ENCODE results near the gene ADGRA1.

Gene ADGRA1

DNA sequence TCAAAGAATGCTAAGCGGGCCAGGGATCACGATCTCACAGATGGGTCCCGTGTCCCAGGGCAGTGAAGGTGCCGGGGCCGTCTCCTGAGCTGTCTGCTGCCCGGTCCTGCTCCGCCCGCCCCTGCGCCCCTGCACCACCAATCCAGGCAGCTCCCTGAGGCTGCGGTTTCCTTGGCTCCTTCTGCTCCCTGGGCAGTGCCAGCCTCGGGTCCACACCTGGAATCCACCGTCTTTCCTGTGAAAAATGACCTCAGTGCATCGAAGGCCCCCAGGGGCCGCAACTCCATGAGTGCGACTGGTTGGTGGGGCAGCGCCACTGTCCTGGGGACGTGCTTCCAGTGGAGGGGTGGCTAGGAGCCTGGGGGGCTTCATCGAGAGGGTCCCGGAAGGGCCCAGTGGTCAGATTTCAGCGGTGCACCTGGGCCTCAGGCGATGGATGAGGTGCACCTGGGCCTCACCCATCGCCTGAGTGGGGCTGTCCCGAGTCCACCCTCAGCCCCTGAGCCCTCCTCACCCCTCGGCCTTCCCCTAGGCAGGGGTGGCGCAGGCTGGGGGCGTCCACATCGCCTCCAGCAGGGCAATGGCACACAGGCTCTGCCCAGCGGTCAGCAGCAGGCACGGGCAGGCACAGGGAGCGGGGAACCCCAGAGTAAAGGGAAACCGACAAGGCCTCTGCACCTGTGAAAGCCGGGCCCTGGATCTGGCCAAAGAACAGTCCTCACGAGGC, 27.2 kb downstream of the ADGRA1 start:
- H3K79me2 ChIP-seq (ENCODE audit: insufficient read depth, low read length) = no peaks in the 10 kb centered on the region
- no peaks in the 10 kb centered on the region for H3K9me3 ChIP-seq (ENCODE audit: insufficient read depth, low read length)
- H2AFZ ChIP-seq (ENCODE audit: low read depth, low read length, severe bottlenecking) = no peak overlapping the region
- H3K27me3 ChIP-seq (ENCODE audit: low read length) = no peaks in the 10 kb centered on the region
- no peak overlapping the region for H3K4me2 ChIP-seq (ENCODE audit: low read depth, low read length, poor library complexity, severe bottlenecking)
- no peak overlapping the region for H3K9ac ChIP-seq (ENCODE audit: low read length)
- no peak overlapping the region for H3K4me3 ChIP-seq (ENCODE audit: insufficient read depth, low read length, poor library complexity, severe bottlenecking)
- H3K36me3 ChIP-seq (ENCODE audit: low read length) = no peaks in the 10 kb centered on the region
- H3K27ac ChIP-seq (ENCODE audit: low read depth, low read length) = no peak overlapping the region
- H4K20me1 ChIP-seq (ENCODE audit: low read depth, low read length) = no peaks in the 10 kb centered on the region
- TF ChIP-seq CTCF (IDR thresholded peaks at IDR 0.05; ENCODE audit: insufficient read depth, low read length, poor library complexity, severe bottlenecking) (no peak), EZH2phosphoT487 (conservative IDR thresholded peaks at IDR 0.05; ENCODE audit: low read length) (no peak)
- no peaks in the 10 kb centered on the region for H3K9me2 ChIP-seq (replicated peaks; ENCODE audit: insufficient read depth, low read length)
- H3F3A ChIP-seq (ENCODE audit: insufficient read depth) = no peaks in the 10 kb centered on the region

DNA sequence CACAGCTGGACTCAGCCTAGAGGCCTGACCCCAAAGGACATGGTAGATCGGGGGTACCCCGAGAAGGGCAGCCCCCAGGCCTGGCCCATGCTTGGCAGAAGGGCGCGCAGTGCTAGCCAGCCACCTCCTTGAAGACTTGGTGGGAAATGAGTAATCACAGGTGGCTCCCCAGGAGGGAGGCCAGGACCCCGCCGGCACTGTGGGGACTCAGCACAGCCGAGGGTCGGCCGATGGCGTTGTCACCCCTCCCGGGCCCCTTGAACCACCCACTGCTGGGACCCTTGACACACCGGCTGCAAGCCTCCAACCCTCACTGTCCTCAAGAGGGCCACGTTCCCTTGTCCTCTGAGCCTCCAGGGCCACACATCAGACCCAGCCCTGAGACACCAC, 27.7 kb downstream of the ADGRA1 start:
- Histone ChIP-seq H4K20me1 (ENCODE audit: low read depth, low read length) (no peaks in the 10 kb centered on the region), H3K27ac (ENCODE audit: low read depth, low read length) (no peak overlapping the region), H3K4me3 (ENCODE audit: insufficient read depth, low read length, poor library complexity, severe bottlenecking) (no peak overlapping the region), H3K9me2 (replicated peaks; ENCODE audit: insufficient read depth, low read length) (no peaks in the 10 kb centered on the region), H3K9me3 (ENCODE audit: insufficient read depth, low read length) (no peaks in the 10 kb centered on the region), H3K4me2 (ENCODE audit: low read depth, low read length, poor library complexity, severe bottlenecking) (no peak overlapping the region), H3K79me2 (ENCODE audit: insufficient read depth, low read length) (no peaks in the 10 kb centered on the region), H3F3A (ENCODE audit: insufficient read depth) (no peaks in the 10 kb centered on the region), H2AFZ (ENCODE audit: low read depth, low read length, severe bottlenecking) (no peak overlapping the region), H3K27me3 (ENCODE audit: low read length) (no peaks in the 10 kb centered on the region), H3K9ac (ENCODE audit: low read length) (no peak overlapping the region), H3K36me3 (ENCODE audit: low read length) (no peaks in the 10 kb centered on the region)
- TF ChIP-seq CTCF (IDR thresholded peaks at IDR 0.05; ENCODE audit: insufficient read depth, low read length, poor library complexity, severe bottlenecking) (no peak), EZH2phosphoT487 (conservative IDR thresholded peaks at IDR 0.05; ENCODE audit: low read length) (no peak)

DNA sequence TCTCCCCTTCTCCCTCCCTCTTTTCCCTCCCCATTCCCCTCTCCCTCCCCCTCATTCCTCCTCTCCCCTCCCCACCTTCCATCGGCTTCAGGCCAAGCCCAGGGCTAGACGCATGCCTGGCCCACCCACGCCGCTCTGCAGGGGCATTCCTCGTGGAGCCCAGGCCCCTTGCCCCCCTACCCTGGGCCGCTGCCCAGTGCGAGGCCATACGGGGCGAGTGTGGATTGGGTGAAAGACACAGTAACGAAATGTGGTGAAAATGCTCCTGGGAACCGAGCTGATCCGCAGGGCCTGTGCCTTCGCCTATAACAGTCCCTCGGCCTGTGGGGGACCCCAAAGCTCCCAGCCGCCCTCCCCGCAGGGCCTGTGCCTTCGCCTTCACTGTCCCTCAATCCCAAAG, 28.3 kb downstream of the ADGRA1 start:
- no peaks in the 10 kb centered on the region for H3K79me2 ChIP-seq (ENCODE audit: insufficient read depth, low read length)
- no peak for TF ChIP-seq CTCF (IDR thresholded peaks at IDR 0.05; ENCODE audit: insufficient read depth, low read length, poor library complexity, severe bottlenecking)
- TF ChIP-seq EZH2phosphoT487 (conservative IDR thresholded peaks at IDR 0.05; ENCODE audit: low read length) = no peak
- H3K27ac ChIP-seq (ENCODE audit: low read depth, low read length) = no peak overlapping the region
- no peak overlapping the region for H3K9ac ChIP-seq (ENCODE audit: low read length)
- H3K4me3 ChIP-seq (ENCODE audit: insufficient read depth, low read length, poor library complexity, severe bottlenecking) = no peak overlapping the region
- H3F3A ChIP-seq (ENCODE audit: insufficient read depth) = no peaks in the 10 kb centered on the region
- no peaks in the 10 kb centered on the region for H3K27me3 ChIP-seq (ENCODE audit: low read length)
- H4K20me1 ChIP-seq (ENCODE audit: low read depth, low read length) = no peaks in the 10 kb centered on the region
- no peaks in the 10 kb centered on the region for H3K9me3 ChIP-seq (ENCODE audit: insufficient read depth, low read length)
- no peak overlapping the region for H2AFZ ChIP-seq (ENCODE audit: low read depth, low read length, severe bottlenecking)
- no peaks in the 10 kb centered on the region for H3K9me2 ChIP-seq (replicated peaks; ENCODE audit: insufficient read depth, low read length)
- no peak overlapping the region for H3K4me2 ChIP-seq (ENCODE audit: low read depth, low read length, poor library complexity, severe bottlenecking)
- H3K36me3 ChIP-seq (ENCODE audit: low read length) = no peaks in the 10 kb centered on the region
